OCI-M2 (cell line): ENCODE data around the gene PEX11A.

Source experiments
- DNase-seq: peaks from one replicate; lab custom pipeline; 2025; ENCODE audit not compliant: unreplicated experiment; lab: John Stamatoyannopoulos, UW

The PEX11A gene

GRCh38 chr15:89657686-89658200, 32.8 kb downstream of the PEX11A start:
- no peak for DNase-seq

- no peak for DNase-seq
Observed at GRCh38 chr15:89656116-89656815, 34.3 kb downstream of the PEX11A start.

GRCh38 chr15:89654847-89655805, 35.4 kb downstream of the PEX11A start, which contains the start of gene KIF7:
KIF7 (minus strand) TSS chr15:89655467; CDS start chr15:89652930, 2,537 bp downstream.
- DNase-seq = no peak

GRCh38 chr15:89654301-89654761, 36.2 kb downstream of the PEX11A start:
- no peak for DNase-seq

GRCh38 chr15:89653578-89653977, 37.0 kb downstream of the PEX11A start:
- no peak for DNase-seq

- DNase-seq = no peak
Observed at GRCh38 chr15:89652666-89653065, 37.9 kb downstream of the PEX11A start.

- DNase-seq = no peak
Observed at GRCh38 chr15:89652131-89652530, 38.4 kb downstream of the PEX11A start.

GRCh38 chr15:89649716-89650115, 40.8 kb downstream of the PEX11A start:
- no peak for DNase-seq

- no peak for DNase-seq
Observed at GRCh38 chr15:89649013-89649625, 41.4 kb downstream of the PEX11A start.

- no peak for DNase-seq
Observed at GRCh38 chr15:89648106-89649012, 42.2 kb downstream of the PEX11A start.

GRCh38 chr15:89647191-89647851, 43.2 kb downstream of the PEX11A start:
- DNase-seq = no peak

- DNase-seq = no peak
Observed at GRCh38 chr15:89646416-89647141, 44.0 kb downstream of the PEX11A start.

GRCh38 chr15:89645680-89646079, 44.9 kb downstream of the PEX11A start:
- DNase-seq = no peak

GRCh38 chr15:89642106-89642505, 48.4 kb downstream of the PEX11A start:
- no peak for DNase-seq

GRCh38 chr15:89641053-89641452, 49.5 kb downstream of the PEX11A start:
- no peak for DNase-seq

GRCh38 chr15:89640245-89640644, 50.3 kb downstream of the PEX11A start:
- no peak for DNase-seq

GRCh38 chr15:89633585-89633984, 57.0 kb downstream of the PEX11A start:
- DNase-seq = no peak

- DNase-seq = no peak
Observed at GRCh38 chr15:89632563-89633430, 57.8 kb downstream of the PEX11A start.
